Measurements from ENCODE around the gene SLCO2A1.

DNA sequence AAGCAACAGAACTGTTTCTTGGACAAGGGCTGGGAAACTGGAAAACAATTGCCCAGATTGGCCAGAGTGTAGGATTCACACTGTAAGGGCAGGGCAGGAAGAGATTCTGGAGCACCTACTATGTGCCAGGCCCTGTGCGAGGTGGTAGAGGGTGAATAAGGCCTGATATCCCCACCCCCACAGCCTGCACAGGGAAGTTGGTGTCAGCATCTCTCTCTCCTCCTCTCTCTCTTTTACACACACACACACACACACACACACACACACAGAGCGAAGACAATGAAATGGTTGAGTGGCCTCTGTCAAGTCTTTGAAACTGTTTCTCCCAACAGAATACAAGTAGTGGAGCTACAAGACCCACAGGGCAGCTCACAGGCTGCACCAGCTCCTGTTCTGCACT is 47.1 kb upstream of the SLCO2A1 start:
- TF ChIP-seq, protein P1, sequence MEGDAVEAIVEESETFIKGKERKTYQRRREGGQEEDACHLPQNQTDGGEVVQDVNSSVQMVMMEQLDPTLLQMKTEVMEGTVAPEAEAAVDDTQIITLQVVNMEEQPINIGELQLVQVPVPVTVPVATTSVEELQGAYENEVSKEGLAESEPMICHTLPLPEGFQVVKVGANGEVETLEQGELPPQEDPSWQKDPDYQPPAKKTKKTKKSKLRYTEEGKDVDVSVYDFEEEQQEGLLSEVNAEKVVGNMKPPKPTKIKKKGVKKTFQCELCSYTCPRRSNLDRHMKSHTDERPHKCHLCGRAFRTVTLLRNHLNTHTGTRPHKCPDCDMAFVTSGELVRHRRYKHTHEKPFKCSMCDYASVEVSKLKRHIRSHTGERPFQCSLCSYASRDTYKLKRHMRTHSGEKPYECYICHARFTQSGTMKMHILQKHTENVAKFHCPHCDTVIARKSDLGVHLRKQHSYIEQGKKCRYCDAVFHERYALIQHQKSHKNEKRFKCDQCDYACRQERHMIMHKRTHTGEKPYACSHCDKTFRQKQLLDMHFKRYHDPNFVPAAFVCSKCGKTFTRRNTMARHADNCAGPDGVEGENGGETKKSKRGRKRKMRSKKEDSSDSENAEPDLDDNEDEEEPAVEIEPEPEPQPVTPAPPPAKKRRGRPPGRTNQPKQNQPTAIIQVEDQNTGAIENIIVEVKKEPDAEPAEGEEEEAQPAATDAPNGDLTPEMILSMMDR (IDR thresholded peaks at IDR 0.05): no peak
- no peak for TF ChIP-seq POLR2A (IDR thresholded peaks at IDR 0.05)

Measured in Peyer's patch (tissue), 4 donors.